Lower leg skin (tissue), 4 donors: ENCODE data around the gene RAB4B. TPM values are rescaled to one million over a fixed set of nuclear protein-coding genes. Genes with fewer than 3 reads are reported as not detected.

Source experiments
- DNase-seq, 2 donors: peaks; one replicate each; pipeline ENCODE4 v3.0.0-alpha.2; 2019; ENCODE audit warnings: low spot score in 2 of 2
- H3K4me3 ChIP-seq: fragments of 200-600 bp; sonication (generic); 2 replicates; pipeline ENCODE4 v1.5.1; 2017; ENCODE audit warnings: mild to moderate bottlenecking, low read depth; ENCODE audit not compliant: poor library complexity, severe bottlenecking
- CTCF ChIP-seq, 3 donors: fragments of 450-650 bp; IDR thresholded peaks; one replicate each; pipeline ENCODE4 v1.5.1; 2016; ENCODE audit warnings: antibody characterized with exemption in 3 of 3, mild to moderate bottlenecking in 3 of 3, moderate library complexity in 2 of 3
- POLR2A ChIP-seq, 2 donors: fragments of 450-650 bp; IDR thresholded peaks; one replicate each; pipeline ENCODE4 v1.6.1; 2016 to 2017; ENCODE audit warnings: antibody characterized with exemption in 2 of 2, mild to moderate bottlenecking in 1 of 2, moderate library complexity in 1 of 2
- WGBS, 2 donors: methylation state at CpG; one replicate each; pipeline ENCODE4 v1.1.5; 2018; 5-methylcytosine and 5-hydroxymethylcytosine counted together
- intact Hi-C: fragments of 100-400 bp; cut with DNase I; formaldehyde crosslinking; loops from one replicate; pipeline ENCODE4 v1.15.0; 2023; ENCODE audit warnings: low total_unique reads
- total RNA-seq, 4 donors: library from RNA; depleted of rRNA; stranded (reverse); fragments of >200 nt; gene quantifications; one replicate each; pipeline ENCODE4 v1.1.0, GENCODE V29; 2016

The RAB4B gene
- total RNA-seq, 4 donors from 2014 or later: 18.7 to 22.8 (median 19.7) TPM

- DNase-seq: no peak
- TF ChIP-seq CTCF (IDR thresholded peaks at IDR 0.05) (no peak), POLR2A (IDR thresholded peaks at IDR 0.05) (no peak)
- H3K4me3 ChIP-seq: no peak overlapping the region
- intact Hi-C loops: no loop called here
- 62 to 69% methylated on average over 3 of the region's 3 CpGs for WGBS, 2 donors
These were observed 13.9 kb downstream of the RAB4B start for GRCh38 chr19:40791996-40792395.

GRCh38 chr19:40797166-40797962 is 19.3 kb downstream of the RAB4B start:
- no peak for TF ChIP-seq CTCF (IDR thresholded peaks at IDR 0.05)
- no peak for TF ChIP-seq POLR2A (IDR thresholded peaks at IDR 0.05)
- intact Hi-C loops: no loop called here
- WGBS, 2 donors: 90 to 96% methylated on average over 14 of the region's 14 CpGs
- no peak overlapping the region for H3K4me3 ChIP-seq
- DNase-seq: no peak

GRCh38 chr19:40797963-40798682 is 20.1 kb downstream of the RAB4B start:
- TF ChIP-seq CTCF (IDR thresholded peaks at IDR 0.05): peak in 1 of 3 donors; percentile 15
- no peak for TF ChIP-seq POLR2A (IDR thresholded peaks at IDR 0.05)
- intact Hi-C loops: no loop called here
- peak in 1 of 2 donors; percentile 93 for DNase-seq

GRCh38 chr19:40798683-40799557 is 20.9 kb downstream of the RAB4B start, which contains the start of gene EGLN2:
EGLN2 (plus strand) TSS chr19:40799191; CDS start chr19:40800573, 1,382 bp downstream.
- 0 to 1% methylated on average over 66 to 82 of the region's 110 CpGs for WGBS, 2 donors
- H3K4me3 ChIP-seq: peak within 1 kb of the TSS; percentile 78
- peak in 1 of 2 donors; percentile 31 for TF ChIP-seq POLR2A (IDR thresholded peaks at IDR 0.05)
- no peak for TF ChIP-seq CTCF (IDR thresholded peaks at IDR 0.05)
- peak; percentile 100 for DNase-seq
- intact Hi-C loops: no loop called here

More at GRCh38 chr19:40797963-40798682, 20.1 kb downstream of the RAB4B start:
- H3K4me3 ChIP-seq: peak overlapping the region; percentile 15
- WGBS, 2 donors: 8 to 10% methylated on average over 28 of the region's 28 CpGs

- intact Hi-C loops: no loop called here
- peak overlapping the region; percentile 78 for H3K4me3 ChIP-seq
- TF ChIP-seq POLR2A (IDR thresholded peaks at IDR 0.05): no peak
- TF ChIP-seq CTCF (IDR thresholded peaks at IDR 0.05): no peak
- 1 to 2% methylated on average over 39 to 40 of the region's 40 CpGs for WGBS, 2 donors
- peak in 1 of 2 donors; percentile 92 for DNase-seq
These were observed 21.7 kb downstream of the RAB4B start for GRCh38 chr19:40799558-40800338.
